IPS DF 4.7 (cell line): ENCODE measurements around the gene RPS28.
"Not testable (repeated sequence)": the region's sequence is repeated elsewhere in the genome, so short reads cannot be mapped to it uniquely, and the experiment has no call there.

ENCODE experiments used
- DNase-seq: peaks from one replicate; pipeline ENCODE4 v3.0.0-alpha.2; 2013; ENCODE audit warnings: low spot score; ENCODE audit errors: extremely low read depth

The RPS28 gene

GRCh38 chr19:8341504-8341903 is 20.2 kb downstream of the RPS28 start:
- not testable (repeated sequence) for DNase-seq

GRCh38 chr19:8342316-8342683 is 21.0 kb downstream of the RPS28 start:
- DNase-seq: no peak

DNA sequence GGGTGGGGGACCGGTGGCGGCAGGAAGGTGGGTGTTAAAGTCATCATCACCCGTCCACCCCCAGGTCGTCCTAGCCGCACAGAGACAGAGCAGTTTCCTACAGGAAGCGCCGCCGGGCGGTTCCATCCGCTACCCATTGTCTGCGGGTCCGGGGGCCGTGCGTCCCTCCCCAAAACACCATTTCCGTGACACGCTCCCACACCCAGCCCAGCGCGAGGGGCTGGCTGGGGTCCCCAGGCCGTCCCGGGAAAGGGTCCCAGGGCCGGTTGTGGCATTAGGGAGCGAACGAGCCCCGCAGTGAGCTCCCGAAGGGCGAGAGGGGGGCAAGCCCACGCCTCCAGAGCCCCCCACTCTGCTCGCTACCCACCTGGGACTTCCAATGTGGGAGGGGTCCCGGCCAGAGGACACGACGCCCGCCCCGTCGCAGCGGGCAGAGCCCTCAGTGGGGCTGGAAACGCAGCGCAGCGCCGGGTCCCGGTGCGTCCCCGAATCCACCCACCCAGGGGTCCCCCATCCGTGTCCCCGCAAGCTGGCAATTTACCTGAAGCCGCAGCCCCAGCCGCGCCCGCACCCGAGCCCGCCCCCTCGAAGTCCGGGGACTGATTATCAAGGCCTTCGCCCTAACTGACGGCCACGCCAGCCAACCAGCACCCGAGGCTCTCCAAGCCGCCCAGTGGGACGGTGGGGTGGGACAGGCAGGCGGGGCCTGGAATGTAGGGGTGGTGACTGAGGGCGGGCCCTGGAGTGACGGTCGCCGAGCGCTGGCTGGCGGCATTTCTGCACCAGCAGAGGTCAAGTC is 21.6 kb downstream of the RPS28 start, which contains the start of gene KANK3:
Gene KANK3, minus strand, starts transcription at position 579 of the 799 bp plus-strand sequence. CDS start 5,434 bp downstream, outside the sequence.
- no peak for DNase-seq

GRCh38 chr19:8343483-8343844 is 22.2 kb downstream of the RPS28 start:
- DNase-seq: no peak

GRCh38 chr19:8349629-8350372 is 28.5 kb downstream of the RPS28 start:
- not testable (repeated sequence) for DNase-seq

- DNase-seq: no peak
These were observed 31.0 kb downstream of the RPS28 start for GRCh38 chr19:8352134-8352827.

DNA sequence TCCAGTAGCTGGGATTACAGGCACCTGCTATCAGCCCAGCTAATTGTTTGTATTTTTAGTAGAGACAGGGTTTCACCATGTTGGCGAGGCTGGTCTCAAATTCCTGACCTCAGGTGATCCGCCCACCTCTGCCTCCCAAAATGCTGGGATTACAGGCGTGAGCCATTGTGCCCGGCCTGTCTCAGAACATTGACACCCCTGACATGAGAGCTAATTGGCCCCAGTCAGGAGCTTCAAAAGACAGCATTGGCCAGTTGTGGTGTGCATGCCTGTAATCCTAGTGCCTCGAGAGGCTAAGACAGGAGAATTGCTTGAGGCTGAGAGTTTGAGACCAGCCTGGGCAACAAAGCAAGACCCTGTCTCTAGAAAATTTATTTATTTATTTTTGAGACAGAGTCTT is 31.5 kb downstream of the RPS28 start:
- DNase-seq: not testable (repeated sequence)

DNA sequence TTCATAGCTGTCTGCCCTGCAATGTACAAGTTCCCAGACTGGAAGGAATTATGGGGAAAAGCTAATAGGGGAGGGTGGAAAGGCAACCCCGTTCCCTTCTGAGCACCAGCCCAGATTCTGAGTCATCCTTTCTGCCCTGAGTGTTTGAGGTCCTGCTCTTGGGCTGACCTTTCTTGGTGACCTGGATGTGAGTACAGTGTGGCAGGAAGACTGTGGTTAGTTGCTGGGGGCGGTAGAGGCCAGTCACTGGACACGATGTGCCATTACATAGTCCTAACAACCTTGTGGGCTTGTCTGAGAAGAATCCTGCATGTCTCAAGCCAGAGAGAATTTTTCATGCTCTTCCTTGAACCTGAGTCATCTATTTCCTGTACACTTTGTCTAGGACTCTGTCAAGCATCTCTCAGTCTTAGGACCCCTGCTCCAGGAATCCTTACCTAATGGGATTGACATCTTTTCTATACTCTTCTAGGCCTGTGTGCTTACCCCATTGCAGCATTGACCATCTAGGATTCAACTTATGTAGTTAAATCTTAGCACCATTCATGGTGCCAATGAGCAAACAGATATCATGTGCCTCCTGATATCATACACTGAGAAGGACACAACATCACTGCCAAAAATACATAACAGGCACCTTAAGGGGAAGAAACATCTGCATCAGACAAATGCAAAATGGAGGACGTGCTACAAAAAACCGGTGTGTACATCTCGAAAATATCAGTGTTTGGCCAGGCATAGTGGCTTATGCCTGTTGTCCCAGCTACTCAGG is 34.5 kb downstream of the RPS28 start:
- DNase-seq: no peak

DNA sequence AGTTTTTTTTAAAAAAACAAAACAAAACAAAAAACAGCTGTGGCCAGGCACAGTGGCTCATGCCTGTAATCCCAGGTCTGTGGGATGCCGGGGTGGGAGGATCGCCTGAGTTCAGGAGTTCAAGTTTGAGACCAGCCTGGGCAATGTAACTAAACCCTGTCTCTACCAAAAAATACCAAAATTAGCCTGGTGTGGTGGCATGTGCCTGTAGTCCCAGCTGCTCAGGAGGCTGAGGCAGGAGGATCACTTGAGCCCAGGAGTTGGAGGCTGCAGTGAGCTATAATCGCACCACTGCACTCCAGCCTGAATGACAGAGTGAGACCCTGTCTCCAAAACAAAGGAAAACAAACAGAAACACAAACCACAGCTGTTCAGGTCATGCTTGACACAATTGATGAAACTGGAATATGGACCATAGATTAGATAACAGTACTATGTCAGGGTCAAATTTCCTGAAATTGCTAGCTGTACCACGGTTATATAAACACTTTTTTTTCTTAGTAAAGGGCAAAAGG is 35.8 kb downstream of the RPS28 start:
- no peak for DNase-seq

GRCh38 chr19:8358948-8359347 is 37.7 kb downstream of the RPS28 start:
- no peak for DNase-seq

DNA sequence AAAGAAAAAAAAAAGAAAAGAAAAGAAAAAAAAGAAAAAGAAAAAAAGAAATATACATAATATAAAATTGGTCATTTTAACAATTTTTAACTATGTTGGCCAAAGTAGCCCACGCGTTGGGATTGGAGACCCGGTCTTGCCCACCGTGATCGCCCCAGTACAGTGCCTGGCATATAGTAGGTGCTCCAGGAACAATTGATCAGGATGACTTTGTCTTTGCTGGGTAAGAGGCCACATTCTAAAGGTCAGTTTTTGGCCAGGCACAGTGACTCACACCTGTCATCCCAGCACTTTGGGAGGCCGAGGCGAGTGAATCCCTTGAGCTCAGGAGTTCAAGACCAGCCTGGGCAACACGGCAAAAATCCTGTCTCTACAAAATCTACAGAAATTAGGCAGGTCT is 38.9 kb downstream of the RPS28 start:
- DNase-seq: no peak

DNA sequence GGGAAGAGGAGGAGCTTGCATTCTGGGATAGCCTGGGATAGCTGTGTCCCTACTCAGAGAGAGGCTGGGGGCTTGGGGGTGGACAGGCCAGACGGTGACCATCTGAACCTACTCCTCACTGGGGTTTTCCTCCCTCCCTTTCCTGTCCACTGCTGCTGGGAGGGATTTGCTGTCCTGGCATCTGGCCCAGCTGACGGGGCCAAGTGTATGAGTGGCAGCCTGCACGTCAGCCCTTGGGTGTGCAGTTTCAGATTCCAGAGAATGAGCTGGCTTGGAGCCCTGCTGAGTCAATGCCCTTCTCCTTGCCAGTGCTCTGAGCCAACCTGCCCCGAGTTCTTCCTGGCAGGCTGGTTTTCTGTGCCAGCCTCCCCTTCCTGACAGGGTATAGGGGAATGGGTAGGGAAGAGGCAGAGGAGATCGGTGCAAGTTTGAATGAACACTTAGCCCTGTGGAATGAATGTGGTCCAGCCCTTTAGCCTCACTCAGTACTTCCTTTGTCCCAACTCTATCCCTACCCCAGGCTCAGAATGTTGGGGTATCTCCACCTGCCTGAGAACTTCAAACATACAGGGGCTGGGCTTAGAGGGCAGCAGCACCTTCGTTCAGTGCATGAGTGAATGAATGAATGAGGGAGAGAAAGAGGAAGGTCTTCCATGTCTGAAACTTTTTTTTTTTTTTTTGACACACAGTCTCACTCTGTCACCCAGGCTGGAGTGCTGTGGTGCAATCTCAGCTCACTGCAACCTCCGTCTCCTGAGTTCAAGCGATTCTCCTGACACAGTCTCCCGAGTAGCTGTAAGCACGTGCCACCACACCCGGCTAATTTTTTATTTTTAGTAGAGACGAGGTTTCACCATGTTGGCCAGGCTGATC is 40.9 kb downstream of the RPS28 start:
- DNase-seq: no peak

- no peak for DNase-seq
These were observed 42.8 kb downstream of the RPS28 start, which contains the start of gene ANGPTL4 for GRCh38 chr19:8363803-8364771. ANGPTL4 (plus strand) TSS chr19:8364155; CDS start chr19:8364322, 167 bp downstream.

- DNase-seq: no peak
These were observed 44.9 kb downstream of the RPS28 start for GRCh38 chr19:8366121-8366581.

GRCh38 chr19:8366961-8367326 is 45.6 kb downstream of the RPS28 start:
- DNase-seq: no peak

GRCh38 chr19:8367327-8368001 is 46.2 kb downstream of the RPS28 start:
- no peak for DNase-seq

DNA sequence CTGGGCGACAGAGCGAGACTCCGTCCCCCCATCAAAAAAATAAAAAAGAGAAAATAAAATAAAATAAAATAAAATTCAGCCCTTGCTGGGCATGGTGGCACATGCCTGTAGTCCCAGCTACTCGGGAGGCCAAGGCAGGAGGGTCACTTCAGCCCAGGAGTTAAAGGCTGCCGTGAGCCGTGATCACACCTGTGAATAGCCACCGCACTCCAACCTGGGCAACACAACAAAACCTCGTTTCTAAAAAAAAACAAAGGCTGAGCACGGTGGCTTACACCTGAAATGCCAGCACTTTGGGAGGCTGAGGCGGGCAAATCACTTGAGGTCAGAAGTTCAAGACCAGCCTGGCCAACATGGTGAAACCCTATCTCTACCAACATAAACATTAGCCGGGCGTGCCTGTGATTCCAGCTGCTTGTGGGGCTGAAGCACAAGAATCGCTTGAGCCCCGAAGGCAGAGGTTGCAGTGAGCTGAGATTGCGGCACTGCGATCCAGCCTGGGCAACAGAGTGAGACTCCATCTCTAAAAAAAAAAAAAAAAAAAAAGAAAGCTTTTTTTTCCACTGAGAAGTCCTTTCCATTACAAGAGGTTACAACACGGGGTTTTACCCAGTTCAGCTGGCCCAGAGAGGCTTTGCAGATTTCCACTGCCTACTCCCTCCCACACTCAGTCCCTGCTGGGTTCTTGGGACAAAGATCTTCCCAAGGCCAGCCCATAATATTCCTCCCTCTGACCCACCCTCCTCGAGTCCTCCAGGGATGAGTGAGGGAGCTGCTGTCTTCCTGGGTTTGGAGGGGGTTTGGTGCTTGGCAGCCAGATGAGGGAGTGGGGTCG is 49.1 kb downstream of the RPS28 start:
- DNase-seq: no peak
